Measurements from ENCODE around the gene LRMDA.

LRMDA gene

DNA sequence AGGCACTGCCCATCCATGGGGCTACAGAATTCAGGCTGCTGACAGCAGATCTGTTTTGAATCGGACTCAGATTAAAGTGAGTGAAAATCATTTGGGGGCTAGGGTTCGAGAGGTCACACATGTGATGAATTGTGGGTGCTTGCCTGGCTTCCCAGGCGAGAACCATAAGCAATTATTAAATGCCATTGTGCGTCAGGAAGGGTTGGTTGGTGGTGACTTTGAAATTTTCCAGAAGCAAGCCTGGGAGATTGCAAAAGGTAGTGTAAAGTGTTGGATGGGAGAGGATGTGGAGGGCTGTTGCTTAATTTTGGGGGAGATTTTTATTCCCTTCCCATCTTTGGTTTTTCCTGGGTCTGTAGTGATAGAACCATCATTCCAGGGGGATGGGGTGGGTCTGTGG is 34.6 kb downstream of the LRMDA start:
- no peak overlapping the region for H3K27ac ChIP-seq
- no peak for TF ChIP-seq CTCF (conservative IDR thresholded peaks at IDR 0.05)

DNA sequence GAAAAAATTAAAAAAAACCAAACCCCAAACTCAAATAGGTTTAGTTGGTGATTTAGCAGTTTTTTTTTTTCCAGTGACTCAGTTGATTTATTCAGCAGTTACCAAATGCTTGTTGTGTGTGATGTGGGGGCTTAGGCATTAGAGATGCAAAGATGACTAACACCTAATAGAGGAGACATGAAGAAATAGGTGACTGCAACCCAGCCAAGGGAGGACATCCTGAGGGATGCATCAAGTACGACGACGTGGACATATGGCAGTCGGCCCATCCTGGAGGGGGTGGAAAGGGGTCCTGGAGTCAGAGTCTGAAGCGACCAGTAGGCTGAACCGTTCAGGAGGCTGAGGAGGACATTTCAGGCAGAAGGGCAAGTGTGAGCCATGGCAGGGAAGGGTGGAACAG is 35.5 kb downstream of the LRMDA start:
- TF ChIP-seq CTCF (conservative IDR thresholded peaks at IDR 0.05) = no peak
- no peak overlapping the region for H3K27ac ChIP-seq

DNA sequence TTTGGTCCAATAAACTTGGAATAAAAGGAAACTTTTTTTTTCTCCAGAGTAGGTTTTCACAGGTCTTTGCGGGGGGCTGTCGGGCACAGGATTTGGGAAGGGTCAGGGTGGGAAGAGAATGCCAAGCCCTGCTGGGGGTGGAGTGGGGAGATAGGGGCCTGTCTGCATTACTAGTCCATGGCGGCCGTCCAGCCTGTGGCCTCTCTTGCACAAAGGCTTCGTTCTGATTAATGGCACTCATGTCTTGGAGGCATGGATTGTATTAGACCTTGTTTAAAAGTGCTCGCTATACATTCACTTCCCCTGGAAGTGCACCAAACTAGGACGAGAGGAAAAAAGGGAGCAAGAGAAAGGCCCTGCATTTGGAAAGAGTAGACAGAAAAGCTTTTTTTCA is 37.2 kb downstream of the LRMDA start:
- H3K27ac ChIP-seq = no peak overlapping the region
- no peak for TF ChIP-seq CTCF (conservative IDR thresholded peaks at IDR 0.05)

DNA sequence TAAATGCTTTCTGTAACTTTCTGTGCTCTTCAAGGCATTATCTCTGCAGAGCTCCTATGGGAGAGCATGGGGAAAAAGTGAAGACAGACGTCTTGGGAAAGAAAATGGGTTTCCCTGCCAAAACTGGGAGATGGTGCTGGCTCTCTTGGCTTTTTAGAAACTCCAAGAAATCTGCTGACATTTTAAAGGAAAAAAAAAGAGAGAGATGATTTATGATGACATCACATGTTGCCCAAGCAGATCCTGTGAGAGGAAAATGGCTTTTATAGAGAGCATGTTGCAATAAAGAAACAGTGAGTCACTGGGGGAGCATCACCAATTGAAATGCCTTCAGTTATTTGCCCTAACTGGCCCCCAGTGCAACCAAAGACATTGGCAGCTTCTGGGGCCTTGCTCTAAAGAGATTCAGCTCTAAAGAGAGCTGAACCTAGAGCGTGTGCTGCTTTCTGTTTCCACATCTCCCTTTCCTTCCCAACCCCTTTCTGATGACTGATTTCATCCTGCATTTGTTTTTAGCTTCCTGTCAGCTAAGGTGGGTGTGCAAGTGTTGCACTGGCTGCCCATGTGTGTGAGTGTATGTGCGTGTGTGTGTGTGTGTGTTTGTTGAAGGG is 37.7 kb downstream of the LRMDA start:
- H3K27ac ChIP-seq = no peak overlapping the region
- TF ChIP-seq CTCF (conservative IDR thresholded peaks at IDR 0.05) = no peak

GRCh38 chr10:75470901-75471300 is 39.5 kb downstream of the LRMDA start:
- no peak overlapping the region for H3K27ac ChIP-seq
- TF ChIP-seq CTCF (conservative IDR thresholded peaks at IDR 0.05) = no peak

- no peak for TF ChIP-seq CTCF (conservative IDR thresholded peaks at IDR 0.05)
Measured at GRCh38 chr10:75472685-75473084, 41.3 kb downstream of the LRMDA start.

DNA sequence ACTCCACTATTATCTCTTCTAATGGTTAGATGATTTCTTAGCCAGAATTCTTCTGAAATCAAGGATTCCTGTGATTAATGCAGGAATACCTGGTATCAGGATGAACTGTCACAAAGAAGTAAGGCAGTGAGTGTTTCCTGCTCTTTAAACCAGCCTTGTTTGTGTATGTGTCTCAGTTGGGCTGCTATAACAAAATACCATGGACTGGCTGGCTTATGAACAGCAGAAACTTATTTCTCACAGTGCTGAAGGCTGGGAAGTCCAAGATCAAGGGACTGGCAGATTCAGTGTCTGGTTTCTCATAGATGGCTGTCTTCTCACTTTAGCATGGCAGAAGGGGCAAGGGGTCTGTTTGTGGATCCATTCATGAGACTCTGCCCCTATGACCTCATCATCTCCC is 42.7 kb downstream of the LRMDA start:
- no peak for TF ChIP-seq CTCF (conservative IDR thresholded peaks at IDR 0.05)
- no peak overlapping the region for H3K27ac ChIP-seq

More at GRCh38 chr10:75472685-75473084, 41.3 kb downstream of the LRMDA start:
- no peak overlapping the region for H3K27ac ChIP-seq

Measured in VCaP (cell line).